GM19240 (cell line): ENCODE results near the gene IL36G.

ENCODE experiments used
- DNase-seq: peaks from one replicate; pipeline ENCODE4 v3.0.0; 2011; ENCODE audit warnings: low spot score; ENCODE audit not compliant: insufficient read length

IL36G gene

DNA sequence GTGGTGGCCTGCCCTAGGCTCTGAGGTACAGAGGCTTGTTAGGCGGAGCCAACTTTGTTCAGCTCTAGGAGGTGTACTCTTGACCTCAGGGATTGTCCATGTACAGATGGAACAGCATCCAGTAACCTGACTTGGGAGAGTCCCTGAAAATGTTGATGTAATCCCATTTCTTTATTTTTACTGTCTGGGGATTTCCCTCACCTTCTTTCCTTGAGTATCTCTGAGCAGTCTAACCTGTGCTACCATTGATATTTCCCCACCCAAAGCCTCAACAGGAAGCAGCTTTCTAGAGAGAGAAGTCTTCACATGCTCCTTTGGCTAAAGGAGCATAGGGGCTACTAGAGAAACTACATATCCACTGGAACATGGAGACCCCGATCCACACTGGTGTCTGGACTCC lies 37.8 kb downstream of the IL36G start:
- no peak for DNase-seq

- DNase-seq, result no peak
Observed at GRCh38 chr2:113018509-113018908, 40.7 kb downstream of the IL36G start.

- DNase-seq, result no peak
Observed at GRCh38 chr2:113021312-113021711, 43.5 kb downstream of the IL36G start.

DNA sequence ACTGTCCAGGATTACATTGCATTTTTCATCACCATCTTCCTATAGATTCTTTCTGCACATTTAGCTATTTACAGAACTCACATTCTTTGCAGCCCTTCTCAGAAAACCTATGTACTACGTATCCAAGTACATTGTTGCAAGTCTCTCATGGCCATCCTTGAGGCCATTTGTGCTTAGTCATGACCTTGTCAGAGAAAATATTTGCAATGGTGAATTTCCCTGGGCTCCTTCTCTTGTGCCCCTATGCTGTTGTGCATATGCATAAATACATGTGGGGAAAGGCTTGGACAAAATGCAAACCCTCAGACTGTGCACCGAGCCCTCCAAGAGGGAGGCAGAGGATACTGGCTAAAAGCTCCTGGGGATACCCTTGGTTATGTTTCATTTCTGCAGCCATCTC lies 47.0 kb downstream of the IL36G start:
- DNase-seq, result no peak

DNA sequence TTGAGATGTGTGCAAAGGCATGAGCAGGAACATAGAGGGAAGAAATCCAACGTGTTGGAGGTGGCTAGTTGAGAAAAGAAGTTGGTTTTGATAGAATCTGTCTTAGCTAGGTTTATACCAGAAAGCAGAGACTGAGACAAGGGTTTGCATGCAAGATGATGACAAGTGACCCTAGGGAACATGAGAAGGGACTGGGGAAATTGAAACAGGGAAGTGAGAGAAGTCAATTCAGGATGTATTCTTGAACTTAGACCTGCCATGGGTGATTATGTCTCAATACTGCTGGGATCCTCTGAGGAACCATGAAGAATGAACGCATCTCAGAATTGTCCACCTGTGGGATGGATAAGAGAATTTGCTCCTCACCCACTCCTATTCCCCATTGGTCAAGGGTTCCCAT lies 47.9 kb downstream of the IL36G start:
- no peak for DNase-seq

DNA sequence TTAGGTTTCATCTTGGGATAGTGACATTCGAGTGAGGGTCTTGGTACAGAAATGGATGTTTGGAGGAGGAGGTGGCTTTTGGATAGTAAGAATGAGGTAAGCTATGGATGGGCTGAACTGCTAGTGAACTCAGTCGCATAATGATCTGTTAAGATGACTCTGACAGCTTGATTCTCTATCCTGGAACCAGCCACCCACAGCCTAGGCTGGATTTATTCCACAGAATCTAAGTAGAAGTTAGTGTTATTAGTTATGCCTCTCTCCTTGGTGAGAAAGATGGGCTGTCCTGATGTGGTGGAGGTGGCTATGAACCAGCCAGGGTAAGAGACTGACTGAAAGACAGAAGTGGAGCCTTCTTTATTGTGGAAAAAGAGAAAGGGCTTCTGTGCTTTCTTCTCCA lies 49.9 kb downstream of the IL36G start:
- no peak for DNase-seq

DNA sequence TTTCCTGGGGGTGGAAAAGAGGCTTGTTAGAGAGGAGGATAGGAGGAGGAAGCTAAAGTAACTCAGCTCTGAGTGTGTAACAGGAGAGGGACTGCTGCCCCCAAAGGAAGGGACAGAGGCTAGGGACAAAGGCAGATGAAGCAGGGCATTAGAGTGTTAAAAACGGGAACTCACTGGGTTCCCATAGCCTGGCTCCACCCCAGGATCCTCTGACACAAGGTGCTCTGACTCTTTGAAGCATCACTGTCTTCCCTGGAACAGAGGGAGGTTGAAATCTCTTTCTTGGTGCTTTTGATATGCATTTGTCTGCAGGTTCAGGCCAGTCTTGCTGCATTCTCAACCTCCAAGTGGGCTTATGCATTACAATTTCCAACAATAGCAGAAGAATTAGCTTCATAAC lies 50.3 kb downstream of the IL36G start:
- no peak for DNase-seq

GRCh38 chr2:113032737-113033136 lies 54.9 kb downstream of the IL36G start:
- DNase-seq, result no peak

DNA sequence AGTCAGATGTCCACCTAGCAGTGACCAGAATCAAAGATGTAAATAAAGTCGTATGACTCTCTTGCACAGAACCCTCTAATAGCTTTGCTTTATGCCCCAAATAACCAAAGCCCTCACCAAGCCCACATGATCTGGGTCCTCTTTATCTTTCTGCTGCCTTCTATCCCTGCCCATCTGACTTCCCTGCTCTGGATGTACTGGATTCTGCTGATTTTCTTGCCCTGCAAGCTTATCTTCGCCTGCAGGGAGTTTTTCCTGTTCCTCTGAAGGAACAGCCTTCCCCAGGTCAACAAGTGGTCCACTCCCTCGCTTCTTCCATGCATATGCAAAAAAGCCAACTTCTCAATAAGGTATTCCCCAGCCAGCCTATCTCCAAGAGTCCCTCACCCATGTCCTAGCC lies 56.2 kb downstream of the IL36G start:
- DNase-seq, result no peak
